Panc1 (cell line): ENCODE measurements around the gene RILPL2. TPM values are rescaled to one million over a fixed set of nuclear protein-coding genes. Genes with fewer than 3 reads are reported as not detected.

ENCODE experiments used
- total RNA-seq: library from RNA; stranded (reverse); gene quantifications from one replicate; pipeline ENCODE4 v1.2.1, GENCODE V29; 2021; ENCODE audit not compliant: unreplicated experiment

Gene RILPL2
- total RNA-seq, 1 experiment from 2014 or later, result 5.4 TPM

Other genes with a start within 250 kb of the RILPL2 start
- 72.3 TPM for gene MPHOSPH9, start 203.5 kb downstream of the RILPL2 start, total RNA-seq
- 21.5 TPM for gene MTRFR, start 203.2 kb downstream of the RILPL2 start, total RNA-seq
- gene CDK2AP1, start 164.8 kb downstream of the RILPL2 start, total RNA-seq, result 217 TPM
- gene SBNO1, start 71.8 kb downstream of the RILPL2 start, total RNA-seq, result 68.7 TPM
- 53.0 TPM for gene KMT5A, start 52.6 kb downstream of the RILPL2 start, total RNA-seq
- 16.5 TPM for gene SNRNP35, start 21.5 kb upstream of the RILPL2 start, total RNA-seq
- gene RILPL1, start 97.0 kb upstream of the RILPL2 start, total RNA-seq, result 16.2 TPM
- 282 TPM for gene TMED2, start 147.9 kb upstream of the RILPL2 start, total RNA-seq
- gene DDX55, start 165.4 kb upstream of the RILPL2 start, total RNA-seq, result 46.3 TPM
- gene EIF2B1, start 197.0 kb upstream of the RILPL2 start, total RNA-seq, result 49.4 TPM
- gene GTF2H3, start 197.1 kb upstream of the RILPL2 start, total RNA-seq, result 40.7 TPM
- 14.7 TPM for gene TCTN2, start 234.4 kb upstream of the RILPL2 start, total RNA-seq